Right forelimb (tissue), 1 donor: ENCODE results near the gene GAL3ST3.

Experiments
- DNase-seq: peaks from one replicate; pipeline ENCODE4 v3.0.0-alpha.2; 2018

Gene GAL3ST3

GRCh38 chr11:66068923-66069714 is 20.2 kb upstream of the GAL3ST3 start:
- DNase-seq: no peak

DNA sequence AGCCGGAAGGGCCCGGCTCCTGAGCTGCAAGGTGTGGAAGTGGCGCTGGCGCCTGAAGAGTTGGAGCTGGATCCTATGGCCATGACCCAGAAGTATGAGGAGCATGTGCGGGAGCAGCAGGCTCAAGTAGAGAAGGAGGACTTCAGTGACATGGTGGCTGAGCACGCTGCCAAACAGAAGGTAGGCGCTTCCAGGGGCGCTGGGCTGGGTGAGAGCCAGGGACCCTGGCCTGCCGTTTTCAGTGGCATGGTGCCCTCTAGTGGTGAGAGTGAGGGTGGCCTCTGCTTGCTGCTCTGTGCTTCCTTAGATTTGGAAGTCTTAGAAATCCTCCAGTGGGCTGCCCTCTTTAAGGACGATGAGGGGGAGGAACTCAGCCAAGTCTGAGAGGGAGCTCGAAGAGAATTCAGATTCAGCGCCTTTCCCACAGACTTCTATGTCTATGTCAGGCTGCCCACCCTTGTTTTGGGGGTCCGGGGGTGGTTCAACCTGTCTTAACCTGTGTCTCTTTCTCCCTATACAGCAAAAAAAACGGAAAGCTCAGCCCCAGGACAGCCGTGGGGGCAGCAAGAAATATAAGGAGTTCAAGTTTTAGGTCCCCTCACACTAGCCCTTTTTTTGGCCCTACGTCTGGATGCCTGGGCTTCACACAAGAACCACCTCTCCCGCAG is 19.3 kb upstream of the GAL3ST3 start:
- DNase-seq: peak; percentile 81

DNA sequence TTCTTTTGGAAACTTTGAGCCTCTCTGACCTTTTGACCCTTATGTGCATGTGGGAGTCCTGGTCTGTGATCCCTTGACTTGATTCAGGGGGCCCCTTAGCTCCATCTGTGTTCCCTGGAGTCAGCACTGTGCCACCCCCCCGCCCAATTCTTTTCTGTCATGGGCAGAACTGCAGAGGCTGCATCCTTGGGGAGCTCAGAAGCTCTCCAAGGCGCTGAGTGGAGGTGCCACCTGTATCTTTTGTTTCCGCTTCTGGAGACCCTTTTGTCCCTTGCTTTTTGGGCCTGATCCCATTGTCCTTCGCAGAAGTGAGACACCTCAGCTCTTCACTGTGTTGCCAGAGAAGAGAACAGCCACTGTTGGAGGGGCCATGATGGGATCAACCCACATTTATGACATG is 18.7 kb upstream of the GAL3ST3 start:
- DNase-seq: no peak

DNA sequence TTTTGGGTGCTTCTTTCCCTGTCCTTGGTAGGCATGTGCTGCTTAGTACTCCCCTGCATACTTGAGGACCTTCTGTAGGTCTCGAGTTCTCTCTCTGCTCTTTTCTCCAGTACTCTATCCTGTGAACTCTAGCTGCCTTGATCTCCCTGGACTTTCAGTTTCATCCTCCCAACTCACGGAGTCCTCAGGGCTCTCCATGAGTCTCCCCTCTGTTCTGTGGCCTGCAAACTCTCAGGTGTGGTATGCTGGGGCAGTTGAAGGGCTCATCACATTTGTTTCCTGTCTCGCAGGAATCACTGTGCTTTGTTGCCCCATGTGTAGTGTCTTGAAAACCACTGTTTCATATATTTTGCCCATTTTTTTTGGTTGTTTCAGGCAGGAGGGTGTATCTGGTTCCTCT is 17.8 kb upstream of the GAL3ST3 start:
- DNase-seq: no peak

- DNase-seq: no peak
Observed at GRCh38 chr11:66064571-66064970, 15.6 kb upstream of the GAL3ST3 start.

DNA sequence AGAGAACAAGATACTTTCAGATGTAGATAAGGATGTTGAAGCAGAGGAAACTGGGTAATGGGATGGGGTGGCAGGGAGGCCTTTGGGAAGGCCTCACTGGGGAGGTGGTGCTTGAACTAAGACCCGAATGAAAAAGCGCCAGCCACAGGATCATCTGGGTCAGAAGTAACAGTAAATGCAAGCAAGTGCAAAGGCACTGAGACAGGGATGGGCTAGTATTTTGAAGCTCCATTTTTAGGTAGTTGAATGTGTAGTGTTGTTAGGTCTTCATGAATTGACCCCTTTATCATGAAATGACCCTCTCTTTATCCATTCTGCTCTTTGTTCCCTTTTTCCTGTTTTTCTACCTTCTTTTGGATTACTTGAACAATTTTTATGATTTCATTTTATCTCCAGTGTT is 14.9 kb upstream of the GAL3ST3 start:
- DNase-seq: no peak

DNA sequence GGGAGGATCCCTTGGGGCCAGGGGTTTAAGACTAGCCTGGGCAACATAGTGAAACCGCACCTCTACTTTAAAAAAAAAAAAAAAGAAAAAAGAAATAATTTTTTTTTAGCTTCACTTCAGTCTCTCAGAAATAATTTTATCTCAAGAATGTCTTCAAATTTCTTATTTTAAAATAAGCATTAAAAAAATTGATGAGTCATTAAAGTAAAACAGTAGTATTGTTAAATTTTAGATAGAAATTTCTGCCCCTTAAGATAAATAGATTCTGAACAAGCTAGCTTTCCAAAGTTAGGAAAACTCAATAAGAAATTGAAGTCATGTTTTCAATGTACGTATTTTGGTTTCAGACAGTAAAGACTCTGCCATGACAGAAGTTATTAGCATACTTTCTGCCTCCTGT is 13.4 kb upstream of the GAL3ST3 start:
- no peak for DNase-seq

DNA sequence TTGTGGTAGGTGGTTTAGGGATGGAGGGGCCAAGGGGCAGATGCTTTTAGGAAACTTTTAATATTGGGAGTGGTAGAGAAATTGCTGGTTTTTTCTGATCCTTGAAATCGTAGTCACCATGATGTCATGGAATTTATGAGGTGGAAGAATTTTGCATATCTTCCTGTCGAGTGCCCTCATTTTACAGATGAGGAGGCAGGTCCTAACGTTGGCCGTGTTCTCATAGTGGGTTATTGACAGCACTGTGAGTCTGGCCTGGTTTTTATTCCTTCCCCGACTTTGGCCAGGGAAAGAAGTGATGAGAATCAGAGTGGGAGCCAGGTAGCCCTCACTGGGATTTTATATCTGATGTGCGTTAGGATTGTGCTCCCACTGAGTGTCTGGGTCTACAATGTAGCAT is 12.3 kb upstream of the GAL3ST3 start:
- no peak for DNase-seq

DNA sequence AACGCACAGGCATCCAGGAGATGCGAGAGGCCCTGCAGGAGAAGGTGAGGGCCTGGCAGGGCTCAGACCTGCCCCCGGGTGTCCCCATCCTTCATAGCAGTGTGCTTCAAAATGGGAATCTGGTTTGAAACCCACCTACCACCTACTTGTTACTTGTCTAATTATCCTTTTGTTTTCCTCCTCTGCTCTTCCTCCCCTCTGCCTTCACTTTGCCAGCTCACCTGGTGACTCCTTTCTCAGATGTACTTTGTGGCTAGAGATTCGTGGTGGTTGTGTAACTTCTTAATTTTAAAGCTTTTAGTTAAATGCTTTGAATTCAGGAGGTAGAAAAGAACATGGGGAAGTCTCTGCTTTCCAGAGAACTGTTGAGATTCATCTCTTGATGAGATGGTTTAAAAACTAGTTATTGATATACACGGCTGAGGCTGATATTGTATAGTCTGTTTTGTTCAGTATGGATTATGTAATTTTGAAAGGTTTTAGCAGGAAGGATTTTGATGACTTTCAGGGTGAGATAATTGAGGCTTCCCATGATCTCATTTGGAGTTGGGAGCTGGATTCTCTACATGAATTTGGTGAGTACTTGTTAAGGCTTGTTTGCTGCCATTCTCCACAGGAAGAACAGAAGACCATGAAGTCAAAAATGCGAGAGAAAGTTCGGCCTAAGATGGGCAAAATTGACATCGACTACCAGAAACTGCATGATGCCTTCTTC is 11.2 kb upstream of the GAL3ST3 start:
- no peak for DNase-seq

GRCh38 chr11:66056501-66056900 is 7.5 kb upstream of the GAL3ST3 start:
- no peak for DNase-seq

GRCh38 chr11:66055021-66055420 is 6.1 kb upstream of the GAL3ST3 start:
- no peak for DNase-seq

DNA sequence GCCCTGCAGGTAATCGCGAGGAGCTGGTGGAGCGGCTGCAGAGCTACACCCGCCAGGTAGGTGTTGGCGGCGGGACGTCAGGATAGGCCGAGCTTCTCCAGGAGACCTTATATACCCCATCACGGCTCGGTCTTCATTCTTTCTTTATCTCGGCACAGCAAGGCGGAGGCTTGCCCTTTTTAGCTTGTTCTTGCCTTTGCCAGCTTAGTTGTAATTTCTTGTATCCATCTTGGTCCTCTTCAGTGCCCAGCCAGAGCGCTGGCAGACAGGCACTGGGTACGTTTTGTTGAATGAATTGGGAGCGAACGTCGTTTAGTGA is 3.7 kb upstream of the GAL3ST3 start:
- DNase-seq: no peak

DNA sequence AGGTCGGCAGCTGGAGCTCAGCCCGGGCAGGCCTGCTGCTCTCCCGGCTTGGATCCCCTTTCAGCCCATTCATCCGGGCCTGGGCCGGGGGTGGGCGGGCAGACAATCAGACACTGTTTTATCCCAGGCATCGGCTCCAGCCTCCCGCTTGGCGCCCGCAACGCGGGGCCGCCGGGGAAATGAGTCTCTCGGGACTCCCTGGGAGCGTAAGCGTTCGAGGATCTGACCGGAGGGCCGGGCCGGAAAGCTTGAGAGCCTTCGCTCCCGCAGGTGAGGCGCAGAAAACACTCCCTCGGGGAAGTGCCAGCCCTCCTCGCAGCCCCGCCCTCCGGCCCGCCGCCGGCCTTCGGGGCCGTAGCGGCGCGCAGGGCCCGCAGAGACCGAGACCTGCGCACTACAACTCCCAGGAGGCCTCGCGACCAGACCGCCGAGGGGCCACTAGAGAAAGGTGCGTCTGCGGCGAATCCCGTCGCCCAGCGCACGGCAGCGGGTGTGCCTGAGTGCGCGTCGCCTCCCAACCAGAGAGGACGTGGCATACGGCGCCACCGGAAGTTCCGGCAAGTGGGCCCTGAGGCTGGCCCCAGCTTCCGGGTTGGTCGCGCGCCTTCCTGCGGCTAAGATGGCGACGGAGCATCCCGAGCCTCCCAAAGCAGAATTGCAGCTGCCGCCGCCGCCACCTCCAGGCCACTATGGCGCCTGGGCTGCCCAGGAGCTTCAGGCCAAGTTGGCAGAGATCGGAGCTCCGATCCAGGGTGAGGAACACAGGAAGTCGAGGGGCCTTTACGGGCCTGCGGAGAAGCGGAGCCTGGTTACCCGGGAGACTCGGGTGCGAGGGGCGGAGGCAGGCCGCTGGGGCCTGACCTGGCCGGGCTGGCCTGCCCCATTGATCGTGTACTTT is 3.1 kb upstream of the GAL3ST3 start, which contains the start of gene SF3B2:
TSS of gene SF3B2 (plus strand) at position 599 of the 898 bp plus-strand sequence. CDS start at position 620, 21 bp downstream.
- DNase-seq: peak; percentile 97

DNA sequence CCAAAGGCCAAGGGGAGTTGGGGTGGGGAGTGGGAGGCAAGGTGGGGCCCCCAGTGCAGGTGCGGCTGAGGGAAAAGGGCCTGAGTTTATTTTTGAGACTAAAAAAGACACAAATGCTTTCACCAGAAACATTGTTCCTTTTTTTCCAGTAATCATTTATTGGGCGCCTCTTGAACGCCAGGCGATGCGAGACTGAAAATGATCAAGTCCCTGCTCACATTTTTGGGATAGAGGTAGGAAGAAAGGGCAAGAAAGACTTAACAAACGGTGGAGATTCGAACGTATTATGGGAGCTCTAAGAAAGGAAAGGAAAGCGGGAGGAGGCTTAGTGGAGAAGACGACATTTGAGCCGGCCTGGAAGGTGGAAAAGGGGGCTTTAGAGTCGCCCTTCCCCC is 2.4 kb upstream of the GAL3ST3 start:
- DNase-seq: no peak

- DNase-seq: no peak
Observed at GRCh38 chr11:66050581-66051231, 1.7 kb upstream of the GAL3ST3 start.

GRCh38 chr11:66047541-66048365 is 1.2 kb downstream of the GAL3ST3 start:
- no peak for DNase-seq

DNA sequence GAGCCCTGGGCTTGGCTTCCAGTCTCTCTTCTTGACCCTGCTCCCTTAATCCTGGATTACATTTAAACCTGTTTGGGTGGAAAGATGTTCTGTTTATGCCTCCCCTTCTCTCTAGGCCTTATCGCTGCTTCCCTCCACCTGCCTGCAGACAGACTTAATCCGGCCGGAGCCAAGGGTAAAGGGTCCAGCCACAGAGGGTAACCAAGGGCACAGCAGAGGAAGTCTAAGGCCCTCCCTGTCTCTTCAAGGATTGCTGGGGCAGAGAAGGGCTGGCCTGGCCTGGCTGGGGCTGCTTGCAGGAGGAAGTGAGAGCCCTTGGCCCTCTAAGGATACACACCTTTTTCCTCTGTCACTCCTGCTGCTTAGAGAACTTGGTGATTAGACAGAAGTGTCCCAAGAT is 2.1 kb downstream of the GAL3ST3 start:
- DNase-seq: no peak

GRCh38 chr11:66045177-66045639 is 3.8 kb downstream of the GAL3ST3 start:
- DNase-seq: peak; percentile 81

- no peak for DNase-seq
Observed at GRCh38 chr11:66044757-66045156, 4.2 kb downstream of the GAL3ST3 start.

GRCh38 chr11:66042996-66043906 is 5.7 kb downstream of the GAL3ST3 start:
- DNase-seq: no peak
